Neural cell (in vitro differentiated cells): ENCODE measurements around the gene MGLL. TPM values are rescaled to one million over a fixed set of nuclear protein-coding genes. Genes with fewer than 3 reads are reported as not detected.

Experiments
- H2AFZ ChIP-seq: fragments of 200-600, 300-800 bp; sonication (generic), shearing (Covaris generic); 2 replicates; pipeline ENCODE4 v1.6.0; 2014; ENCODE audit warnings: low read depth, mild to moderate bottlenecking, antibody characterized with exemption, low read length, moderate library complexity
- H3F3A ChIP-seq: fragments of 200-600 bp; shearing (Covaris generic); 2 replicates; pipeline ENCODE4 v1.6.1; 2016; ENCODE audit warnings: mild to moderate bottlenecking, moderate library complexity, mixed read lengths, antibody characterized with exemption, low read length; ENCODE audit not compliant: insufficient read depth, poor library complexity, severe bottlenecking
- H3K27ac ChIP-seq: fragments of 200-600, 300-800 bp; sonication (generic), shearing (Covaris generic); 2 replicates; pipeline ENCODE4 v1.5.1; 2014; ENCODE audit warnings: mild to moderate bottlenecking, low read length, moderate library complexity
- H3K27me3 ChIP-seq: fragments of 300-800, 200-600 bp; sonication (generic), shearing (Covaris generic); 2 replicates; pipeline ENCODE4 v1.6.0; 2014; ENCODE audit warnings: mild to moderate bottlenecking, low read depth, low read length, moderate library complexity; ENCODE audit not compliant: insufficient read depth
- H3K36me3 ChIP-seq: fragments of 300-800, 200-600 bp; sonication (generic), shearing (Covaris generic); 2 replicates; pipeline ENCODE4 v1.5.1; 2014; ENCODE audit warnings: mild to moderate bottlenecking, antibody characterized with exemption, low read length, moderate library complexity; ENCODE audit not compliant: insufficient read depth
- H3K4me2 ChIP-seq: fragments of 300-800, 200-600 bp; sonication (generic), shearing (Covaris generic); 2 replicates; pipeline ENCODE4 v1.6.0; 2014; ENCODE audit warnings: mild to moderate bottlenecking, low read length
- H3K4me3 ChIP-seq: fragments of 300-800, 200-600 bp; sonication (generic), shearing (Covaris generic); 2 replicates; pipeline ENCODE4 v1.5.1; 2014; ENCODE audit warnings: mild to moderate bottlenecking, low read length, moderate library complexity
- H3K79me2 ChIP-seq: fragments of 200-600 bp; shearing (Covaris generic); replicated peaks from 2 replicates; pipeline ENCODE4 v1.6.0; 2014; ENCODE audit warnings: mild to moderate bottlenecking, low read length, moderate library complexity; ENCODE audit not compliant: insufficient read depth
- H3K9ac ChIP-seq: fragments of 300-800, 200-600 bp; sonication (generic), shearing (Covaris generic); 2 replicates; pipeline ENCODE4 v1.6.1; 2016; ENCODE audit warnings: mild to moderate bottlenecking, low read length, mixed read lengths
- H3K9me2 ChIP-seq: fragments of 200-600 bp; shearing (Covaris generic); 2 replicates; pipeline ENCODE4 v1.6.1; 2016; ENCODE audit warnings: mild to moderate bottlenecking, low read length, mixed read lengths; ENCODE audit not compliant: insufficient read depth
- H3K9me3 ChIP-seq: fragments of 200-600, 300-800 bp; sonication (generic), shearing (Covaris generic); 2 replicates; pipeline ENCODE4 v1.6.1; 2016; ENCODE audit warnings: mild to moderate bottlenecking, mixed run types, low read length, moderate library complexity, mixed read lengths
- H4K20me1 ChIP-seq: fragments of 200-600 bp; shearing (Covaris generic); 2 replicates; pipeline ENCODE4 v1.6.1; 2016; ENCODE audit warnings: mild to moderate bottlenecking, mixed run types; ENCODE audit not compliant: insufficient read depth
- CTCF ChIP-seq: fragments of 450-650 bp; IDR thresholded peaks from 2 replicates; pipeline ENCODE4 v1.5.1; 2014; ENCODE audit warnings: antibody characterized with exemption, mild to moderate bottlenecking, moderate library complexity; ENCODE audit not compliant: poor library complexity, severe bottlenecking
- EP300 ChIP-seq: fragments of 450-650 bp; conservative IDR thresholded peaks from 2 replicates; pipeline ENCODE4 v1.6.1; 2014; ENCODE audit warnings: antibody characterized with exemption, mild to moderate bottlenecking, moderate library complexity; ENCODE audit not compliant: poor library complexity, severe bottlenecking
- EZH2 ChIP-seq: fragments of 200-600, 300-800 bp; shearing (Covaris generic), sonication (generic); IDR thresholded peaks from 2 replicates; pipeline ENCODE4 v1.6.1; 2014; ENCODE audit warnings: antibody characterized with exemption, low read length, borderline replicate concordance, mild to moderate bottlenecking; ENCODE audit not compliant: insufficient read depth, poor library complexity, severe bottlenecking
- MXI1 ChIP-seq: fragments of 450-650 bp; conservative IDR thresholded peaks from 2 replicates; pipeline ENCODE4 v1.6.1; 2014; ENCODE audit warnings: antibody characterized with exemption, mild to moderate bottlenecking; ENCODE audit not compliant: poor library complexity, severe bottlenecking
- POLR2AphosphoS5 ChIP-seq: IDR thresholded peaks from 2 replicates; pipeline ENCODE4 v1.6.1; 2012
- RAD21 ChIP-seq: fragments of 450-650 bp; conservative IDR thresholded peaks from 2 replicates; pipeline ENCODE4 v1.6.1; 2014; ENCODE audit warnings: antibody characterized with exemption, mild to moderate bottlenecking, moderate library complexity
- REST ChIP-seq: IDR thresholded peaks from 2 replicates; pipeline ENCODE4 v1.6.1; 2012; ENCODE audit warnings: borderline replicate concordance
- SMC3 ChIP-seq: fragments of 450-650 bp; conservative IDR thresholded peaks from 2 replicates; pipeline ENCODE4 v1.6.1; 2014; ENCODE audit warnings: antibody characterized with exemption, mild to moderate bottlenecking, moderate library complexity; ENCODE audit not compliant: poor library complexity
- TAF1 ChIP-seq: IDR thresholded peaks from 2 replicates; pipeline ENCODE4 v1.6.1; 2012; ENCODE audit warnings: low read depth
- polyA plus RNA-seq: library from polyadenylated mRNA; depleted of rRNA; stranded (reverse); fragments of >200 nt; gene quantifications from 2 replicates; pipeline ENCODE4 v1.2.3, GENCODE V29; 2014

Gene MGLL
- polyA plus RNA-seq, 1 donor from 2014 or later = 2.0 TPM

- TF ChIP-seq EP300 (no peak), REST (no peak), EZH2 (no peak), TAF1 (no peak), MXI1 (no peak), SMC3 (no peak)
- no peaks in the 10 kb centered on the region for H3F3A ChIP-seq
- H3K27me3 ChIP-seq = no peaks in the 10 kb centered on the region
- H4K20me1 ChIP-seq = no peaks in the 10 kb centered on the region
- H3K4me2 ChIP-seq = no peak overlapping the region
- H3K9me2 ChIP-seq = no peaks in the 10 kb centered on the region
- H3K79me2 ChIP-seq = no peaks in the 10 kb centered on the region
- H3K9ac ChIP-seq = peak overlapping the region; percentile 24
- H3K4me3 ChIP-seq = no peak overlapping the region
- no peaks in the 10 kb centered on the region for H3K36me3 ChIP-seq
- peak overlapping the region; percentile 64 for H3K27ac ChIP-seq
- H2AFZ ChIP-seq = no peak overlapping the region
- H3K9me3 ChIP-seq = no peaks in the 10 kb centered on the region
These were observed 113.5 kb downstream of the MGLL start for GRCh38 chr3:127708837-127709236.

- no peak overlapping the region for H2AFZ ChIP-seq
- no peaks in the 10 kb centered on the region for H3K27me3 ChIP-seq
- H3K4me3 ChIP-seq = peak overlapping the region; percentile 27
- no peak overlapping the region for H3K4me2 ChIP-seq
- peak overlapping the region; percentile 64 for H3K27ac ChIP-seq
- H3K79me2 ChIP-seq = no peaks in the 10 kb centered on the region
- no peaks in the 10 kb centered on the region for H3K9me3 ChIP-seq
- no peak for TF ChIP-seq EZH2
- peak; percentile 19 for TF ChIP-seq POLR2AphosphoS5
- peak; percentile 6 for TF ChIP-seq MXI1
- peak; percentile 21 for TF ChIP-seq SMC3
- TF ChIP-seq TAF1 = no peak
- no peaks in the 10 kb centered on the region for H3K36me3 ChIP-seq
- H3K9me2 ChIP-seq = no peaks in the 10 kb centered on the region
- peak overlapping the region; percentile 24 for H3K9ac ChIP-seq
- H4K20me1 ChIP-seq = no peaks in the 10 kb centered on the region
- no peaks in the 10 kb centered on the region for H3F3A ChIP-seq
These were observed 114.4 kb downstream of the MGLL start for GRCh38 chr3:127707851-127708411.

GRCh38 chr3:127706785-127707351 lies 115.4 kb downstream of the MGLL start:
- Histone ChIP-seq H3K9me3 (no peaks in the 10 kb centered on the region), H3K4me3 (no peak overlapping the region), H2AFZ (no peak overlapping the region), H3F3A (no peaks in the 10 kb centered on the region), H3K9me2 (no peaks in the 10 kb centered on the region), H3K4me2 (no peak overlapping the region), H3K36me3 (no peaks in the 10 kb centered on the region), H3K79me2 (no peaks in the 10 kb centered on the region), H3K27ac (peak overlapping the region; percentile 64), H3K27me3 (no peaks in the 10 kb centered on the region), H3K9ac (no peak overlapping the region), H4K20me1 (no peaks in the 10 kb centered on the region)
- TF ChIP-seq CTCF = no peak
- no peak for TF ChIP-seq POLR2AphosphoS5
- no peak for TF ChIP-seq MXI1
- no peak for TF ChIP-seq REST
- TF ChIP-seq RAD21 = no peak
